ENCODE data around the gene USP6NL.

Gene USP6NL

DNA sequence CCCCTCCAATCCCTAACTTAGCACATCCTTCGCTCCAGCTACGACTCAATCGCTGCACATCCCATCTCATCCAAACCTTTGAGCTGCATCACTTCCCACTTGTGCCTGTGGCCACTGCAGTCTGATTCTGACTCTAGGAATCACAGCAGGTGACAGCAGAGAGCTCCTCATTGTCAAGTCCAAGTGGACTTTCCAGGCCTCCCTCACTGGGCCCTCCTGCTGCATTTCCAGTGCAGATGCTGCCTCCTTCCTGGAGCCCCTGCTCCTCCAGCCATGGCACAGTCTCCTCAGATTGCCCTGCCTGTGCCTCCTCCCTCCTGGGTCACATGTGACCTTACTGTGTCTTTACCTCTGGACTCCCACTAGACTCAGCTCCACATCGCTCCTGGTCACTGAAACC, 157.3 kb downstream of the USP6NL start:
- H3K36me3 ChIP-seq (ENCODE audit: control insufficient read depth, insufficient read depth, low read length): no peaks in the 10 kb centered on the region
- no peak overlapping the region for H3K9ac ChIP-seq (ENCODE audit: low read length)
- H3K9me3 ChIP-seq (ENCODE audit: control insufficient read depth, insufficient read depth, low read depth, low read length): no peaks in the 10 kb centered on the region
- H3K27ac ChIP-seq (ENCODE audit: low read depth, low read length): no peak overlapping the region
- no peak overlapping the region for H3K4me3 ChIP-seq (ENCODE audit: low read depth, low read length)
- no peaks in the 10 kb centered on the region for H3K27me3 ChIP-seq (ENCODE audit: control insufficient read depth, insufficient read depth, low read length)
- H3K4me1 ChIP-seq (ENCODE audit: control insufficient read depth, insufficient read depth, low read length): no peaks in the 10 kb centered on the region

GRCh38 chr10:11451640-11452260, 159.7 kb downstream of the USP6NL start:
- no peaks in the 10 kb centered on the region for H3K27me3 ChIP-seq (ENCODE audit: control insufficient read depth, insufficient read depth, low read length)
- H3K27ac ChIP-seq (ENCODE audit: low read depth, low read length): no peak overlapping the region
- H3K36me3 ChIP-seq (ENCODE audit: control insufficient read depth, insufficient read depth, low read length): no peaks in the 10 kb centered on the region
- no peaks in the 10 kb centered on the region for H3K9me3 ChIP-seq (ENCODE audit: control insufficient read depth, insufficient read depth, low read depth, low read length)
- no peaks in the 10 kb centered on the region for H3K4me1 ChIP-seq (ENCODE audit: control insufficient read depth, insufficient read depth, low read length)
- no peak overlapping the region for H3K9ac ChIP-seq (ENCODE audit: low read length)
- no peak overlapping the region for H3K4me3 ChIP-seq (ENCODE audit: low read depth, low read length)

GRCh38 chr10:11450427-11450826, 161.0 kb downstream of the USP6NL start:
- H3K4me1 ChIP-seq (ENCODE audit: control insufficient read depth, insufficient read depth, low read length): no peaks in the 10 kb centered on the region
- no peaks in the 10 kb centered on the region for H3K9me3 ChIP-seq (ENCODE audit: control insufficient read depth, insufficient read depth, low read depth, low read length)
- H3K27me3 ChIP-seq (ENCODE audit: control insufficient read depth, insufficient read depth, low read length): no peaks in the 10 kb centered on the region
- no peak overlapping the region for H3K4me3 ChIP-seq (ENCODE audit: low read depth, low read length)
- no peak overlapping the region for H3K27ac ChIP-seq (ENCODE audit: low read depth, low read length)
- no peaks in the 10 kb centered on the region for H3K36me3 ChIP-seq (ENCODE audit: control insufficient read depth, insufficient read depth, low read length)
- H3K9ac ChIP-seq (ENCODE audit: low read length): no peak overlapping the region

- H3K4me3 ChIP-seq (ENCODE audit: low read depth, low read length): no peak overlapping the region
- no peaks in the 10 kb centered on the region for H3K9me3 ChIP-seq (ENCODE audit: control insufficient read depth, insufficient read depth, low read depth, low read length)
- H3K4me1 ChIP-seq (ENCODE audit: control insufficient read depth, insufficient read depth, low read length): 0 out of 2 replicates have a peak, but pooled peaks cover 3% of the 10 kb centered on the region
- H3K27me3 ChIP-seq (ENCODE audit: control insufficient read depth, insufficient read depth, low read length): no peaks in the 10 kb centered on the region
- H3K27ac ChIP-seq (ENCODE audit: low read depth, low read length): no peak overlapping the region
- H3K36me3 ChIP-seq (ENCODE audit: control insufficient read depth, insufficient read depth, low read length): no peaks in the 10 kb centered on the region
- H3K9ac ChIP-seq (ENCODE audit: low read length): no peak overlapping the region
These were observed 161.7 kb downstream of the USP6NL start for GRCh38 chr10:11449761-11450160.

- Histone ChIP-seq H3K36me3 (ENCODE audit: control insufficient read depth, insufficient read depth, low read length) (no peaks in the 10 kb centered on the region), H3K9ac (ENCODE audit: low read length) (no peak overlapping the region), H3K27me3 (ENCODE audit: control insufficient read depth, insufficient read depth, low read length) (no peaks in the 10 kb centered on the region), H3K4me3 (ENCODE audit: low read depth, low read length) (no peak overlapping the region), H3K9me3 (ENCODE audit: control insufficient read depth, insufficient read depth, low read depth, low read length) (no peaks in the 10 kb centered on the region), H3K4me1 (ENCODE audit: control insufficient read depth, insufficient read depth, low read length) (0 out of 2 replicates have a peak, but pooled peaks cover 8% of the 10 kb centered on the region), H3K27ac (ENCODE audit: low read depth, low read length) (no peak overlapping the region)
These were observed 162.8 kb downstream of the USP6NL start for GRCh38 chr10:11448545-11449244.

DNA sequence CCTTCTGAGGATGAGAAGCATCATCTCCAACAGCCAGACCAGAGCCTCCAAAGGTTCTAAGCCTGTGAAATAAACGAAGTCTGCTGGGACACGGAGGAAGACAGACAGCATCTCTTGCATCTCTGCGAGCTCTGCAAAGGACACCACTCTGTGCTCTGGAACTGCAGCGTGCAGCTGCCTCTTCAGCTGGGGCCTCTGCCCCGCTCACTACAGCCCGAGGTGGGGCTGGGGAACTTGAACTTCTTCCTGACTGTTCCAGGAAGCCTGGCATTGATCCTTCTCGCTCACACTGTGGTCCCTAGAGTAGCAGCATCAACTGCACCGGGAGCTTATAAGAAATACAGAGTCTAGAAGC, 163.3 kb downstream of the USP6NL start:
- no peak overlapping the region for H3K4me3 ChIP-seq (ENCODE audit: low read depth, low read length)
- 0 out of 2 replicates have a peak, but pooled peaks cover 8% of the 10 kb centered on the region for H3K4me1 ChIP-seq (ENCODE audit: control insufficient read depth, insufficient read depth, low read length)
- no peaks in the 10 kb centered on the region for H3K27me3 ChIP-seq (ENCODE audit: control insufficient read depth, insufficient read depth, low read length)
- H3K27ac ChIP-seq (ENCODE audit: low read depth, low read length): no peak overlapping the region
- no peaks in the 10 kb centered on the region for H3K9me3 ChIP-seq (ENCODE audit: control insufficient read depth, insufficient read depth, low read depth, low read length)
- no peak overlapping the region for H3K9ac ChIP-seq (ENCODE audit: low read length)
- no peaks in the 10 kb centered on the region for H3K36me3 ChIP-seq (ENCODE audit: control insufficient read depth, insufficient read depth, low read length)

GRCh38 chr10:11447586-11447985, 163.9 kb downstream of the USP6NL start:
- Histone ChIP-seq H3K27ac (ENCODE audit: low read depth, low read length) (no peak overlapping the region), H3K36me3 (ENCODE audit: control insufficient read depth, insufficient read depth, low read length) (no peaks in the 10 kb centered on the region), H3K4me1 (ENCODE audit: control insufficient read depth, insufficient read depth, low read length) (0 out of 2 replicates have a peak, but pooled peaks cover 8% of the 10 kb centered on the region), H3K9ac (ENCODE audit: low read length) (no peak overlapping the region), H3K27me3 (ENCODE audit: control insufficient read depth, insufficient read depth, low read length) (no peaks in the 10 kb centered on the region), H3K4me3 (ENCODE audit: low read depth, low read length) (no peak overlapping the region), H3K9me3 (ENCODE audit: control insufficient read depth, insufficient read depth, low read depth, low read length) (no peaks in the 10 kb centered on the region)

DNA sequence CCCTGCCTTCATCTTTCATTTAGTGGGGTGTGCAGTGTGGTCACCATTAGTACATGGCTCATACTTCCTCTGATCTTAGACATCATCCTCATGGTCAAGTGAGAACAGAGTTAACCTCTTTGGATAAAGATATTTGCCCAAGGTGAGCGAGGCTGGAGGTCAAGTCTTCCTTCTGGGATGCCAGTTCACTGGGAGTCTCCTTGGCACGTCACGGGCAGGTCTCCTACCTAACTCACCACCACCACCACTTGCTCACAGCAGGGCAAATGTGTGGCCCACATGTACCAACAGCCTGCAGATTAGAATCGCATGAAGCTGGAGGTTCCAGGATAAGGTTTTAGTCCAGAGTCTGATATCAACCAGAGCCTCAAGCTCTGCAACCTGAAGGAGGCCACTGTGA, 164.6 kb downstream of the USP6NL start:
- Histone ChIP-seq H3K4me1 (ENCODE audit: control insufficient read depth, insufficient read depth, low read length) (0 out of 2 replicates have a peak, but pooled peaks cover 8% of the 10 kb centered on the region), H3K9me3 (ENCODE audit: control insufficient read depth, insufficient read depth, low read depth, low read length) (no peaks in the 10 kb centered on the region), H3K27ac (ENCODE audit: low read depth, low read length) (no peak overlapping the region), H3K27me3 (ENCODE audit: control insufficient read depth, insufficient read depth, low read length) (no peaks in the 10 kb centered on the region), H3K36me3 (ENCODE audit: control insufficient read depth, insufficient read depth, low read length) (no peaks in the 10 kb centered on the region), H3K4me3 (ENCODE audit: low read depth, low read length) (no peak overlapping the region), H3K9ac (ENCODE audit: low read length) (no peak overlapping the region)

DNA sequence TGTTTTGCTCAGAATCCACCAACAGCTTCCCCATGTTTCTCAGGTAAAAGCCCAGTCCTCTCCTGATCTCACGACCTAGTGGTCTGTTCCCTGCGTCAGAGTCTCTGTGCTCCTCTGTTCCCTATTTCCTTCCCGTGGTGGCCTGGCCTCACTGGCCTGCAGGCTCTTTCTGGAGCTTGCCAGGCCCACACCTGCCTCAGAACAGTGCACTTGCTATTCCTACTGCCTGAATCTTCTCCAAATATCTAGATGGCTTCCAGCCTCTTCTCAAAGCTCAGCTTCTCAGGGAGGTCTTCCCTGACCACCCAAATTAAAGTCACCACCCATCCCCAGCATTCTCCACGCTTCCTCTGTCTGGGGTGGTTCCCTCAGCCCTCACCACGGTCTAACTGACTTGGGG, 165.3 kb downstream of the USP6NL start:
- H3K27me3 ChIP-seq (ENCODE audit: control insufficient read depth, insufficient read depth, low read length): no peaks in the 10 kb centered on the region

GRCh38 chr10:11444531-11445228, 166.8 kb downstream of the USP6NL start:
- no peak overlapping the region for H3K4me3 ChIP-seq (ENCODE audit: low read depth, low read length)
- H3K4me1 ChIP-seq (ENCODE audit: control insufficient read depth, insufficient read depth, low read length): peaks cover 20% of the 10 kb centered on the region
- H3K27me3 ChIP-seq (ENCODE audit: control insufficient read depth, insufficient read depth, low read length): no peaks in the 10 kb centered on the region
- no peaks in the 10 kb centered on the region for H3K9me3 ChIP-seq (ENCODE audit: control insufficient read depth, insufficient read depth, low read depth, low read length)
- H3K36me3 ChIP-seq (ENCODE audit: control insufficient read depth, insufficient read depth, low read length): no peaks in the 10 kb centered on the region
- no peak overlapping the region for H3K9ac ChIP-seq (ENCODE audit: low read length)
- no peak overlapping the region for H3K27ac ChIP-seq (ENCODE audit: low read depth, low read length)

More for the DNA sequence above, 165.3 kb downstream of the USP6NL start:
- Histone ChIP-seq H3K4me3 (ENCODE audit: low read depth, low read length) (no peak overlapping the region), H3K27ac (ENCODE audit: low read depth, low read length) (no peak overlapping the region), H3K9me3 (ENCODE audit: control insufficient read depth, insufficient read depth, low read depth, low read length) (no peaks in the 10 kb centered on the region), H3K9ac (ENCODE audit: low read length) (no peak overlapping the region), H3K36me3 (ENCODE audit: control insufficient read depth, insufficient read depth, low read length) (no peaks in the 10 kb centered on the region), H3K4me1 (ENCODE audit: control insufficient read depth, insufficient read depth, low read length) (peaks cover 9% of the 10 kb centered on the region; the same call in 1 of the 2 replicates)

DNA sequence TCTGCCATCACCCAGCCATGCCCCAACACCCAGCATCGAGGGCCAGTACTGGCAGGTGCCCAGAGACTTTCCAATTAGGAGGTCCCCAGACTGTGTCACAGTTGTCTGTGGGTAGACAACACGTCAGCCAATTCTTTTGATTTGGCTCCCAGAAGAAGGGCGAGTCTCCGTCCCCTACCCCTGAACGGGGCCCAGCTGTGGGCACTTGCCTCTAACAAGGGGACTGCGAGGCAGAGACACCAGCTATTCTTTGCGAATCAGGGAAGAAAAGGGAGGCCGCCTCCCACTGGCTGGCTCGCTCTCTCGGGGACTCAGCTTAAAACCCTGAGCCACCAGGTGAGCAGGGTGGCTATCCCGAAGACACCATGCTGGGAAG, 167.3 kb downstream of the USP6NL start:
- no peaks in the 10 kb centered on the region for H3K9me3 ChIP-seq (ENCODE audit: control insufficient read depth, insufficient read depth, low read depth, low read length)
- no peak overlapping the region for H3K9ac ChIP-seq (ENCODE audit: low read length)
- no peaks in the 10 kb centered on the region for H3K36me3 ChIP-seq (ENCODE audit: control insufficient read depth, insufficient read depth, low read length)
- no peaks in the 10 kb centered on the region for H3K27me3 ChIP-seq (ENCODE audit: control insufficient read depth, insufficient read depth, low read length)
- peaks cover 22% of the 10 kb centered on the region for H3K4me1 ChIP-seq (ENCODE audit: control insufficient read depth, insufficient read depth, low read length)
- H3K27ac ChIP-seq (ENCODE audit: low read depth, low read length): no peak overlapping the region
- no peak overlapping the region for H3K4me3 ChIP-seq (ENCODE audit: low read depth, low read length)

Data from HUES6 (cell line).